ENCODE data around the gene GLIS1. TPM values are rescaled to one million over a fixed set of nuclear protein-coding genes. Genes with fewer than 3 reads are reported as not detected.

Gene GLIS1
- total RNA-seq, 1 experiment from 2014 or later, result 1.7 TPM

DNA sequence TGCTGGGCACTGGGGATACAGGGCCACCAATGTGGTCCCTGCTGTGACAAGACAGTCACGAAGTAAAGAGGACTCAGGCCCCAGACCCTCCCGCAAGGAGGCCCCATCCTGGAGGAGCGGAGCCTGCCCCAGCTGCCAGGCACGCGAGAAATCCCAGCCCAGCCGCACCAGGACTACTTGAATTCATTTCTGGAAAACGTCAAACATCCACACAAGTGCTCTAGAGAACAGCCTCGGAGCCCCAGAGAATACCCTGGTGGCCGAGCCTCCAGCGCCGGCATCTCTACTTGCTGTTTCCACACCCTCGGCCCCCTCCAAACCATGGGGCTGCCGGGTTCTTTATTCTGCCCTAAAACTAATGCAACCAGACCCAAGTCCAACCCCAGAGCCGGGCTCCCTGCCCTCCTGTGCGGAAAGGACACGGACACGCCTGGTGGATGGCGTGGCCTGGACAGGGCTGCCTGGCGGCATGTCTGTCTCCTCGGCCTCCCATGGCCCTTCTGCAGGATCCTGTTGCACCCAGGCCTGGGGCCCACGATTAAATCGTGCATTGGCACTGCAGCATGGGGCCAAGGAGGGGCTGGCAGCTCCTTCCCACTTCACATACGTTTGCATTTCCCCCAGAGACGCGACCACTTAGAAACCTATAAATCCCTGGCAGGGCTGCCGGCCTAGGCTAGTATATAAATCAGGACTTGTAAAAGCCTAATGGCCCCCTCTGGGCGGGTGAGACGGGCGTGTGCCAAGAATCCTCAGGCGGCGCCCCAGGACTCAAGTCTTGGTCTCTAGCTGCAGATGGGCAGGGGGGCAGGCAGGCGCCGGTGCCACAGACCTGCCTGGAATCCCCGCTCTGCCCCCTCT, 238.5 kb downstream of the GLIS1 start:
- Histone ChIP-seq H3K27ac (ENCODE audit: low read length) (no peak overlapping the region), H2AFZ (ENCODE audit: low read length) (no peak overlapping the region), H3K9ac (ENCODE audit: low read length) (no peak overlapping the region), H3F3A (ENCODE audit: low read length, unreplicated experiment) (no peaks in the 10 kb centered on the region), H3K9me2 (replicated peaks; ENCODE audit: low read length) (no peaks in the 10 kb centered on the region), H3K4me1 (ENCODE audit: insufficient read depth, low read length) (no peaks in the 10 kb centered on the region), H4K20me1 (ENCODE audit: low read length) (no peaks in the 10 kb centered on the region), H3K4me3 (ENCODE audit: low read length) (no peak overlapping the region), H3K4me2 (ENCODE audit: low read length) (no peak overlapping the region), H3K27me3 (ENCODE audit: low read length) (no peaks in the 10 kb centered on the region), H3K79me2 (ENCODE audit: low read length) (no peaks in the 10 kb centered on the region), H3K9me3 (ENCODE audit: low read length) (no peaks in the 10 kb centered on the region), H3K36me3 (ENCODE audit: low read depth, low read length) (no peaks in the 10 kb centered on the region)
- CTCF ChIA-PET, result no interaction called here
- intact Hi-C loops (cut with micrococcal nuclease), result no loop called here
- no peak for ATAC-seq
- no TSS peak for BruUV-seq (replicated peaks)
- POLR2A ChIA-PET (ENCODE audit: unreplicated experiment), result no interaction called here
- TF ChIP-seq EZH2 (IDR thresholded peaks at IDR 0.05; ENCODE audit: low read length, unreplicated experiment) (no peak), EZH2phosphoT487 (IDR thresholded peaks at IDR 0.05; ENCODE audit: borderline replicate concordance, low read length) (no peak), CTCF (conservative IDR thresholded peaks at IDR 0.05; ENCODE audit: low read depth, low read length) (no peak)
- DNase-seq, result no peak

DNA sequence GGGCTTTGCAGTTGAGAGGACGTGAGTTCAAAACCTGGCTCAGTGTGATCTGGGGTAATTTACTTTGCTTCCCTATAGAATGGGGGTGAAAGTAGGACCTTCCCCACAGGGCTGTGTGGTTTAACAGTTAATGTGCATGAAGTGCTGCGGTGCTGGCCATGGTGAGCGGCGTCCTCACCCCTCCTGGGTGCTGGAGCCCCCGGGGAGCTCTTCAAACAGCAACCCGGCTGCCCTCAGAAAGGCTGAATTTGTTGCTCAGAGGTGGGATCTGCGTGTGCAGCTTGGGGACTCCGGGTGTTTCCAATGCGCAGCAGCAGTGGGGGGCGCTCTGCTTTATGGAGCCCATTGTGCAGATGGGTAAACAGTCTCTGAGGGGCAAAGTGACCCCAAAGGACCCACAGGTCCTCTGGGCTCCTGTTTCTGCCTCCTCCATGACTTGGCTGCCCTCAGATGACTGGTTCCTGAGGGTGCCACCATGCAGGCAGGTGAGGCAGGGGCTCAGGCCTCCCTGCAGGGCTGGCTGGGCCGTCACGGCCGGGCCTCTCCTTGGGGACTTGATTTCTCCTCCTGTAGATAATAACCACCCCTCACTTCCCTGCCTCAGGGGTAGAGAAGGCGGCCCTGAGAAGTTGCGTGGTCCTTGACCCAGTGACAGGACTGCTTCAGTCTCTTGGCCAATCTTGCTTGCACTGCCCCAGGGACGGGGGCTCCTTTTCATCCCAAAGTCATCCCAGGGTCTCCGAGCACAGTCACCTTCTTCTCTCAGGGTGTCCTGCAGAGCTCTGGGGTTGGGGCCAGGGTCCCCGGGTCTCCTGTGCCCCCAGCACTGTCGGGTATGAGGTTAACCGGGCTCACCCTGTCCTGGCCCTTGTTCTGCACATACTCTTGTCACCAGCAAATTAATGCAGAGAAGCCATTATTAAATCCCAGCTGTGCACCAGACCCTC, 239.4 kb downstream of the GLIS1 start:
- CTCF ChIA-PET, result no interaction called here
- Histone ChIP-seq H2AFZ (ENCODE audit: low read length) (no peak overlapping the region), H3K4me1 (ENCODE audit: insufficient read depth, low read length) (no peaks in the 10 kb centered on the region), H3K9me2 (replicated peaks; ENCODE audit: low read length) (no peaks in the 10 kb centered on the region), H3K27me3 (ENCODE audit: low read length) (no peaks in the 10 kb centered on the region), H3K36me3 (ENCODE audit: low read depth, low read length) (no peaks in the 10 kb centered on the region), H3K9me3 (ENCODE audit: low read length) (no peaks in the 10 kb centered on the region), H3F3A (ENCODE audit: low read length, unreplicated experiment) (no peaks in the 10 kb centered on the region), H3K4me3 (ENCODE audit: low read length) (no peak overlapping the region), H4K20me1 (ENCODE audit: low read length) (no peaks in the 10 kb centered on the region), H3K4me2 (ENCODE audit: low read length) (no peak overlapping the region), H3K27ac (ENCODE audit: low read length) (no peak overlapping the region), H3K79me2 (ENCODE audit: low read length) (no peaks in the 10 kb centered on the region), H3K9ac (ENCODE audit: low read length) (no peak overlapping the region)
- intact Hi-C loops (cut with micrococcal nuclease), result no loop called here
- DNase-seq, result no peak
- ATAC-seq, result no peak
- TF ChIP-seq CTCF (conservative IDR thresholded peaks at IDR 0.05; ENCODE audit: low read depth, low read length) (no peak), EZH2 (IDR thresholded peaks at IDR 0.05; ENCODE audit: low read length, unreplicated experiment) (no peak), EZH2phosphoT487 (IDR thresholded peaks at IDR 0.05; ENCODE audit: borderline replicate concordance, low read length) (no peak)
- no TSS peak for BruUV-seq (replicated peaks)
- POLR2A ChIA-PET (ENCODE audit: unreplicated experiment), result no interaction called here
